IPS DF 6.9 (cell line): Measurements from ENCODE around the gene VIT.

Experiments
- DNase-seq: peaks from one replicate; pipeline ENCODE4 v3.0.0-alpha.2; 2013; ENCODE audit warnings: low read depth, low spot score
- H3K27ac ChIP-seq: one replicate; pipeline ENCODE4 v1.5.1; 2013; ENCODE audit warnings: low read length, control low read depth
- H3K27me3 ChIP-seq: 2 replicates; pipeline ENCODE4 v1.6.1; 2013; ENCODE audit warnings: mild to moderate bottlenecking, low read length; ENCODE audit not compliant: control insufficient read depth, insufficient read depth
- H3K36me3 ChIP-seq: 2 replicates; pipeline ENCODE4 v1.6.1; 2013; ENCODE audit warnings: low read length; ENCODE audit not compliant: control insufficient read depth, insufficient read depth
- H3K4me1 ChIP-seq: 2 replicates; pipeline ENCODE4 v1.6.1; 2013; ENCODE audit warnings: low read length; ENCODE audit not compliant: control insufficient read depth, insufficient read depth
- H3K4me3 ChIP-seq: 2 replicates; pipeline ENCODE4 v1.5.1; 2013; ENCODE audit warnings: mild to moderate bottlenecking, low read length
- H3K9me3 ChIP-seq: 2 replicates; pipeline ENCODE4 v1.6.1; 2013; ENCODE audit warnings: low read length, inconsistent platforms; ENCODE audit not compliant: control insufficient read depth, insufficient read depth
- WGBS: extraction: QIAGEN DNeasy Blood & Tissue Kit; methylation state at CpG from one replicate; pipeline ENCODE4 v1.1.7; 2013; ENCODE audit warnings: mixed read lengths, missing lambda C conversion rate; ENCODE audit not compliant: insufficient read length, insufficient coverage; 5-methylcytosine and 5-hydroxymethylcytosine counted together

The VIT gene

DNA sequence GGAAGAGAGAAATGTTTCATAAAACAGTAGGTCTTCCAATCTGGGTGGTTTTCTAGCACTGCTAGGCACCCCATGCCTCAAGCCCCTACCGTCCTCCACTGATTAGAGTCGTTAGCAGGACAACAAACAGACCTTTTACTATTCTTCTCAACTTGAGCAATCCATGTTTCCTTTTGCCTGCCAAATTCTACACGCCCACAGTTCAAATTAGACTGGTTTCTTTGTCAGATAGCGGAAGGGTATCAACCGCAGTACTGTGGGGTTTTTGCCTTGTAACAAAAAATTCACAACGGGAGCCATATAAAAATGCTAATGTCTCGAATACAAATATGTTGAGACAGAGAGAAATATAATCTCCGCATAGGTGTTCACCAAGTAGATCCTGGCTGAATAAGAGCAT lies 59.9 kb downstream of the VIT start:
- Histone ChIP-seq H3K27ac (no peak overlapping the region), H3K9me3 (no peaks in the 10 kb centered on the region), H3K4me3 (no peak overlapping the region), H3K27me3 (no peaks in the 10 kb centered on the region; the same call in 1 of the 2 replicates), H3K4me1 (peaks cover 6% of the 10 kb centered on the region), H3K36me3 (no peaks in the 10 kb centered on the region)
- no CpG with 5 or more reads among the region's 8 CpGs for WGBS
- DNase-seq, result no peak

DNA sequence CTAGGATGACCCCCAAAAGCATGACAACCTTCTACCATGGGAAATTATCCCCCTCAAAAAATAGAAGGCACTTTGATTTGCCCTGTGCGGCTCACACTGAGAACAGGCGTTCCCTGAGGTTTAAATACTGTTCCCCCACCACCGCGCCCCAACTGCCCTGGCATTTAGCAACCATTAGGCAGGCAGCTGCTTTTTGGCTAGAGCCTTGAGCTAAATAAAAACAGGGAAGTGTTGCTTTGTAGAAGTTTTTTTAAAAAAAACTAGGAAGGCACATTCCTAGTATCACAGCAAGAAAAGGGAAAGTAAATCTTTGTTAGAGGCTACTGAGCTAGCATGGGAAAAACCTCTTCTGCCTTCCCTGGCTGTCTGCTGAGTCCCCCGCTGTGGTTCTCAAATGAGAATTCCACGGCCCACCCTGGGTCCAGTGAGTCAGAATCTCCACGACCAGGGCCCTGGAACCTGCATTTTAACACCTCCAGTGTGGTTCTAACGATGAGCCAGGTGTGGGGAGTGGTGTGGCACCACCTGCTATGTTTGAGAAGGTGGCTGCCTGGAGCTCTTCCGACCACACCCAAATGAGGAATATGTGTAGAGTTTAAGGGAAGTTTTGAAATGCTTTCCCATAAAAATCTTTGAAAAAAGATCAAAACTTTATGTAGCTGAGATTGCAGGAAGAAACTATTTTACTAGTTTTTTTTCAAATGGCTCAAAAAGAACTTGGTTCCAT lies 66.4 kb downstream of the VIT start:
- no peaks in the 10 kb centered on the region for H3K36me3 ChIP-seq

DNA sequence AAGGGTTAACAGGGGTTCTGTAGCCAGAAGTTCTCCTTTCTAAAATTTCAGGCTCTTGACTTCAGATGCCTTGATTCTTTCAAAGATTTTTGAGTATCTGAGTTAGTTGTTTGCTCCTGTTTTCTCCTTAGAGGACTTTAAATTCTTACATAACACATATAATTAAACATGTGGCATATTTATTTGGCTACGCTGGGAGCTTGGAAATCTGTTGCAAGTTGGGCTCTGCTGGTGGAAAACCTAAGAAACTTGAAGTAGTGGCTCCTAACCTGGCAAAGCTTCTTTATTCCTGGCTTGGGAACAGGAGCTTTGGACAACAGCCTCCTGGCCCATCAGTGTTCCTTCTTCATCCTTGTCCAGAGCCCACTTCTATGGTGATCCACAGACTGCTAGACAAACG lies 72.6 kb downstream of the VIT start:
- WGBS, result no CpG with 5 or more reads among the region's 2 CpGs
- H3K4me1 ChIP-seq, result no peaks in the 10 kb centered on the region
- no peak overlapping the region for H3K27ac ChIP-seq
- no peak for DNase-seq
- H3K36me3 ChIP-seq, result no peaks in the 10 kb centered on the region
- no peak overlapping the region for H3K4me3 ChIP-seq
- no peaks in the 10 kb centered on the region for H3K27me3 ChIP-seq
- H3K9me3 ChIP-seq, result no peaks in the 10 kb centered on the region

More for the DNA sequence above, 66.4 kb downstream of the VIT start:
- Histone ChIP-seq H3K4me3 (no peak overlapping the region), H3K27me3 (no peaks in the 10 kb centered on the region; the same call in 1 of the 2 replicates), H3K4me1 (peaks cover 4% of the 10 kb centered on the region; the same call in 1 of the 2 replicates), H3K9me3 (no peaks in the 10 kb centered on the region), H3K27ac (no peak overlapping the region)
- WGBS, result no CpG with 5 or more reads among the region's 9 CpGs
- DNase-seq, result no peak

DNA sequence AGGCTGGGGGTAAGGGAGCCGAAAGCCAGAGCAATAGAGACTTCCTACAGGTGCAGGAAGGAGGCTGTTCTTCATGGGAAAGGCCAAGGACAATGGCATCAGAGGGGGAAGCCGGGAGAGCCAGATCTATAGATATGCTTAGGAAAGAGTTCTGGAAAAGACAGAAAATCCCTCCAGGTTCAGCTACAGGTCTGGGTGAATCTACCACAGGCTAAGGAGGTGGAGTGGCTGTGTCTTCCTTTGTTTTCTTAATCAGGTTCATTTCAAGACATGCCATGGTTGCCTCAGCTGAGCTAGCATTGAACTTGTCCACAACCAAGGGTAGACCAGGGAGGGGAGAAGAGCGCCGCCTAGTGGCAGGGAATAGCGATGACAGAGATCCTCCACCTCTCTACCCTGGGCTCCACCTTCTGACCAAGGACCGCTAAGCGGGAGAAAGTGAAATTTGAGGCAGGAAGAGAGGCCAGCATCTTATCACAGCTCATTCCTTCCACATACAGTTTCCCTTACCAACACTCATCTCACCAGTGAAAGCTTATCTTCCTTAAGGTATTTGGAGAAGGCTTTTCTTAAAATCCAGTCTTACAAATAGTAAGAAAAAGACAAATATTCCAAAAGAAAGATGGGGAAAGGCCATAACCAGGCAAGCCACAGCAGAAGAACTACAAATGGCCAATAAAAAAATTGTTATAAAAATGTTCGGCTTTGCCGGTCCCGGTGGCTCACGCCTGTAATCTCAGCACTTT lies 74.2 kb downstream of the VIT start:
- peak; percentile 82 for DNase-seq
- no peaks in the 10 kb centered on the region for H3K4me1 ChIP-seq
- WGBS, result no CpG with 5 or more reads among the region's 11 CpGs
- H3K9me3 ChIP-seq, result no peaks in the 10 kb centered on the region
- H3K4me3 ChIP-seq, result no peak overlapping the region
- no peak overlapping the region for H3K27ac ChIP-seq
- no peaks in the 10 kb centered on the region for H3K27me3 ChIP-seq
- H3K36me3 ChIP-seq, result no peaks in the 10 kb centered on the region

DNA sequence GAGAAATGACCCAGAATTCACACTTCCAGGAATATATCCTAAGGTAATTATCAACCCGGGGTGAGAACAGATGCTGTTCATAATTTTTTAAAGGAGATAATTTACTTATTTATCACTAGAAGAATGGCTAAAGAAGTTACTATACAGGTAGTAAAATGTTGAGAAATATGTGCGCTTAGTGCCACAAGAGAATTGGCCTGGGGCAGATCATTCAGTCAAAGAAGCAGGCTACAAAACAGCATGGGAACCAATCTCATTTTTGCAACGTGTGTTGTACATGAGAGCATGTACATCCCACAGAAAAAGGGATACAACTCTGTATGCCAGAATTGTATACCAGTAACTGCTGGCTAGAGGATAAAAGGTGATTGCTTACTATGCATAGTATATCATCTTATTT lies 75.2 kb downstream of the VIT start:
- DNase-seq, result no peak
- Histone ChIP-seq H3K27ac (no peak overlapping the region), H3K9me3 (no peaks in the 10 kb centered on the region), H3K4me3 (no peak overlapping the region), H3K4me1 (no peaks in the 10 kb centered on the region), H3K27me3 (no peaks in the 10 kb centered on the region), H3K36me3 (no peaks in the 10 kb centered on the region)
- no CpG with 5 or more reads among the region's 3 CpGs for WGBS

DNA sequence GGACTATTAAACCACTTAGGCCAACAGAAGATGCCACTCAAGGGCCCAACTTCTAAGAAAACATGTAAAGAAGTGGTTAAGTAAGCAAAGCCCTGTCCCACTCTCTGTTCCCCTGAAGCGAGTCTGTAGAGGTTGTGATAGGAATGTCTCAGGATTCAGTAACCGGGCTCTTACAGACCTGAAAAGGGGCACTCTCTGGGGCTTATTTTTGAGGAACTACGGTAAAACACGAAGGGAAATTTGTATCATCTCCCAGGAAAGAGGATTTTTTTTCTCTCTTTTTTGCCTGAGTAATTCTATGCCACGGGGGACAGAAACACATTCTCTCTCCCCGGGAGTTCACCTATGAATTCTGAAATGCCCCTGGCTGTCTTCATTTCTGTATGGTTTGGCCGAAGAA lies 77.4 kb downstream of the VIT start:
- Histone ChIP-seq H3K4me1 (no peaks in the 10 kb centered on the region), H3K27me3 (no peaks in the 10 kb centered on the region), H3K36me3 (no peaks in the 10 kb centered on the region), H3K4me3 (no peak overlapping the region), H3K9me3 (no peaks in the 10 kb centered on the region), H3K27ac (no peak overlapping the region)
- no peak for DNase-seq
- no CpG with 5 or more reads among the region's 7 CpGs for WGBS

DNA sequence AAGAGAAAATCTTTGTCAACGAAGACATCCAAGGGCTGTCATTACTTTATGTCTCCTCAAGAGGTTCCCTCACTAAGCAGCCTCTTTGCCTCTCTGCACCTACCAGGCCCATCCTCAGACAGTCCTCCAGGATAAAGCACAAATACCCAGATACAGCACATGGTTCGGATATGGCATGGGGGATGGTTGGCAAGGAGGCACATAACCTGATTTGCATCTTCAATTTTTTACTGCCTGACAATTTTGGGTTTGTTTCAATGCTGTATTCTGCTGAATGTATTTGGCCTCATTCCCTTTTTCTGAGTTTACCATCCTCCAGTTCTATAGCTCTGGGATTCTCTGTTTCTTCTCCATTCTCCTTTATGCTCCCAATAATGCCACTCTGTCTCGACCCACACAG lies 78.8 kb downstream of the VIT start:
- Histone ChIP-seq H3K27me3 (no peaks in the 10 kb centered on the region), H3K9me3 (no peaks in the 10 kb centered on the region), H3K36me3 (no peaks in the 10 kb centered on the region), H3K4me1 (no peaks in the 10 kb centered on the region), H3K27ac (no peak overlapping the region), H3K4me3 (no peak overlapping the region)
- no CpG with 5 or more reads among the region's 3 CpGs for WGBS
- DNase-seq, result no peak

DNA sequence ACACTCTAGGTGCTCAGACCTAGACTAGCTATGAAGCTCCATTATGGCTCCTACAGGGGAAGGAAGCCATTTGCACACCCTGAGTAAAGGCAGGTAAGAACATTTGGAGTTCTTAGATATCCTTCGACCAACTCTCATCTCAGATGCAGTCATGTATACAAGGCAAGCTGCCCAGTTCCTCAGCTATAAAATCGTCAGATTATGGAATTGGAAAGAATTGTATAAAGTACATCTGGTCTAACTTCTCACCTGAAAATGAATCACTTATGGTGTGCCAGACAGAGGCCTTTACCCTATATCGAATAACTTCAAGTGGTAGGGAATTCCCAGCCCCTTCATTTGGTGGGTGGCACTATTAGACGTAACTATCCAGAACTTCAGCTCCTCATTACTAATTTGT lies 79.3 kb downstream of the VIT start:
- Histone ChIP-seq H3K27me3 (no peaks in the 10 kb centered on the region), H3K36me3 (no peaks in the 10 kb centered on the region), H3K27ac (no peak overlapping the region), H3K9me3 (no peaks in the 10 kb centered on the region), H3K4me3 (no peak overlapping the region), H3K4me1 (no peaks in the 10 kb centered on the region)
- DNase-seq, result no peak
- WGBS, result no CpG with 5 or more reads among the region's 4 CpGs

DNA sequence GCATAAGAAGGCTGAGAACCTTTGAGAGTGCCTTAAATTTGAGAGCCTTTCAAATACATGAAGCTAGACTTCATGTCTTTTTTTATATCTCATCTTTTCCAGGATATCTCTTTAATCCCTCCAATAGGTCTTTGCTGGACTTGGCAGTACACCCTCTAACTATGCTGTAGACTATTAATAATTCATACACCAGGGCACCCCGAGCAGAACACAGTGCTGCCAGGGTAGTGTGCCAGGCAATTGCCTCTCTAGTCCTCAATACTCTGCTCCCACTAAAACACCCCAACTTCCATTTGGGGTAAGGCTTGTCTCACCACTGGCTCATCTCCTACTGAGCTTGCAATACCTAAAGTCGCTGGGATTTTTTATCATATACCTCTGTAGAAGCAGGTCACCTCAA lies 80.8 kb downstream of the VIT start:
- Histone ChIP-seq H3K27ac (no peak overlapping the region), H3K4me1 (no peaks in the 10 kb centered on the region), H3K36me3 (no peaks in the 10 kb centered on the region), H3K27me3 (no peaks in the 10 kb centered on the region), H3K9me3 (no peaks in the 10 kb centered on the region), H3K4me3 (no peak overlapping the region)
- WGBS, result no CpG with 5 or more reads among the region's 2 CpGs
- no peak for DNase-seq

DNA sequence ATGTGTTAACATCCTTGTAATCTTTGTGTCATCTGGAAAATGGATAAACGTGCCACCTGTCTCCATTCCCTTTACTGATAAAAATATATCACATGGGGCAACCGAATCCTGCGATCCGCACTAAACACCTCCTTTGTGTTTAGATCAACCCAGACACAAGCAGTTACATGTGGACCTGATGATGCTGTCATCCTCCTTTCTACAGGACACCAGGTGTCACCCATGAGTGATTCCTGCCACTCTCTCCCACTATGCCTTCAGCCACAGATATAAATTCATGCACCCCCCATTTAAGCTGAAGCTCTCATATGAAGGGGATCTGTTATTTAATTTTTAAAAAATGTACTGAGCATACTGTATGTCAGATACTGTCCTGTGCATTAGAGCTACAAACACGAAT lies 81.3 kb downstream of the VIT start:
- WGBS, result no CpG with 5 or more reads among the region's 5 CpGs
- Histone ChIP-seq H3K27me3 (no peaks in the 10 kb centered on the region), H3K4me3 (no peak overlapping the region), H3K4me1 (no peaks in the 10 kb centered on the region), H3K36me3 (no peaks in the 10 kb centered on the region), H3K9me3 (no peaks in the 10 kb centered on the region), H3K27ac (no peak overlapping the region)
- no peak for DNase-seq

DNA sequence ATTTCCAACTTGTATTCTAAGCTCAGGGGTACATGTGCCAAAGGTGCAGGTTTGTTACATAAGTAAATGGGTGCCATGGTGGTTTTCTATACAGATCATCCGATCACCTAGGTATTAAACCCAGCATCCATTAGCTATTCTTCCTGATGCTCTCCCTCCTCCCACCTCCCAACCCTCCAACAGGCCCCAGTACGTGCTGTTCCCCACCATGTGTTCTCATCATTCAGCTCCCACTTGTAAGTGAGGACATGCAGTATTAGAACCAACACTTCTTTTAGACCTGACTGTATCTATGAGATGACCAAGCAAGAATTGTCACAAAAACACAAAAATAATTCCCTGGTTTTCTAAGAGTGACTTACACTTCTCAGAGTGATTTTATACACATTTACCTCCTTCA lies 83.0 kb downstream of the VIT start:
- no peaks in the 10 kb centered on the region for H3K36me3 ChIP-seq
- H3K27me3 ChIP-seq, result no peaks in the 10 kb centered on the region
- H3K27ac ChIP-seq, result no peak overlapping the region
- H3K9me3 ChIP-seq, result no peaks in the 10 kb centered on the region
- no peak overlapping the region for H3K4me3 ChIP-seq
- H3K4me1 ChIP-seq, result no peaks in the 10 kb centered on the region
- no CpG with 5 or more reads among the region's 2 CpGs for WGBS
- no peak for DNase-seq
